C4-2B (cell line): ENCODE data around the gene RDH13.

Source experiments
- ZFX ChIP-seq: fragments of 450-650 bp; IDR thresholded peaks from 2 replicates; pipeline ENCODE4 v1.6.1; 2017
- TF ChIP-seq, protein P1 (sequence below): fragments of 450-650 bp; conservative IDR thresholded peaks from 2 replicates; pipeline ENCODE4 v1.5.1; 2017; ENCODE audit warnings: mild to moderate bottlenecking

DNA sequence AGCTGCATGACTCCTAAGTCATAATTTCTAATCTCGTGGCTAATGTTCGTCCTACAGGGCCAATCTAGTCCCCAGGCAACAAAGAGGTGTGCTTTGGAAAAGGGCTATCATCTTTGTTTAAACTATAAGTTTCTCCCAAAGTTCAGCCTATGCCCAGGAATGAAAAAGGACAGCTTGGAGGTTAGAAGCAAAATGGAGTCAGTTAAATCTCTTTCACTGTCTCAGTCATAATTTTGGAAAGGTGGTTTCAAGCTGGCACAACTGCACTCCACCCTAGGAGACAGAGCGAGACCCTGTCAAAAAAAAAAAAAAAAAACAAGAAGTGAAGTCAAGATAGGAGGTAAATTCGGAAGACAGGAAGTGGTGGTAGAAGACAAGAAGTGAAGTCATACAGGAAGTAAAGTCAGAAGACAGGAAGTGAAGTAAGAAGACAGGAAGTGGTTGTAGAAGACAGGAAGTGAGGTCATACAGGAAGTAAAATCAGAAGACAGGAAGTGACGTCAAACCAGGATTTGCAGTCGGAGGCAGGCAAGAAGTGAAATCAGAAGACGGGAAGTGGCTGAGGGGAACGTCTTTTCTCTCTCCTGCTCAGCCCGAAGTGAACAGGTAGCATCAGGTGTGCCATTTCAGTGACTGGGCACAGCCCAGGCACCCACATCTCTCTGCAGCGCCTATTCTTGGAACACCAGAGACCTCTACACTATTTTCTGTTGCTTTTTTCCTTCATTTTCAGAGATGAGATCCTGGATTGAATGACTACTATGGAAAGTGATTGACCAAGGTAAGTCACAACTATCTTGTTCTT lies 57.1 kb downstream of the RDH13 start:
- TF ChIP-seq, protein P1, sequence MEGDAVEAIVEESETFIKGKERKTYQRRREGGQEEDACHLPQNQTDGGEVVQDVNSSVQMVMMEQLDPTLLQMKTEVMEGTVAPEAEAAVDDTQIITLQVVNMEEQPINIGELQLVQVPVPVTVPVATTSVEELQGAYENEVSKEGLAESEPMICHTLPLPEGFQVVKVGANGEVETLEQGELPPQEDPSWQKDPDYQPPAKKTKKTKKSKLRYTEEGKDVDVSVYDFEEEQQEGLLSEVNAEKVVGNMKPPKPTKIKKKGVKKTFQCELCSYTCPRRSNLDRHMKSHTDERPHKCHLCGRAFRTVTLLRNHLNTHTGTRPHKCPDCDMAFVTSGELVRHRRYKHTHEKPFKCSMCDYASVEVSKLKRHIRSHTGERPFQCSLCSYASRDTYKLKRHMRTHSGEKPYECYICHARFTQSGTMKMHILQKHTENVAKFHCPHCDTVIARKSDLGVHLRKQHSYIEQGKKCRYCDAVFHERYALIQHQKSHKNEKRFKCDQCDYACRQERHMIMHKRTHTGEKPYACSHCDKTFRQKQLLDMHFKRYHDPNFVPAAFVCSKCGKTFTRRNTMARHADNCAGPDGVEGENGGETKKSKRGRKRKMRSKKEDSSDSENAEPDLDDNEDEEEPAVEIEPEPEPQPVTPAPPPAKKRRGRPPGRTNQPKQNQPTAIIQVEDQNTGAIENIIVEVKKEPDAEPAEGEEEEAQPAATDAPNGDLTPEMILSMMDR: no peak
- TF ChIP-seq ZFX: no peak
